ENCODE data around the gene TERT.
"Not testable (repeated sequence)": the region's sequence is repeated elsewhere in the genome, so short reads cannot be mapped to it uniquely, and the experiment has no call there.

The TERT gene

GRCh38 chr5:1294206-1294834, 548 bp downstream of the TERT start:
- no peak for DNase-seq (ENCODE audit: low read depth)

GRCh38 chr5:1293416-1294205, 1.3 kb downstream of the TERT start:
- no peak for DNase-seq (ENCODE audit: low read depth)

- no peak for DNase-seq (ENCODE audit: low read depth)
Observed at GRCh38 chr5:1292846-1293415, 1.9 kb downstream of the TERT start.

- DNase-seq (ENCODE audit: low read depth): no peak
Observed at GRCh38 chr5:1292139-1292538, 2.7 kb downstream of the TERT start.

- no peak for DNase-seq (ENCODE audit: low read depth)
Observed at GRCh38 chr5:1291611-1292080, 3.2 kb downstream of the TERT start.

- DNase-seq (ENCODE audit: low read depth): not testable (repeated sequence)
Observed at GRCh38 chr5:1290956-1291355, 3.9 kb downstream of the TERT start.

GRCh38 chr5:1289559-1289958, 5.3 kb downstream of the TERT start:
- DNase-seq (ENCODE audit: low read depth): not testable (repeated sequence)

- no peak for DNase-seq (ENCODE audit: low read depth)
Observed at GRCh38 chr5:1288439-1289335, 6.2 kb downstream of the TERT start.

GRCh38 chr5:1285883-1286291, 9.0 kb downstream of the TERT start:
- no peak for DNase-seq (ENCODE audit: low read depth)

GRCh38 chr5:1285141-1285540, 9.7 kb downstream of the TERT start:
- no peak for DNase-seq (ENCODE audit: low read depth)

- DNase-seq (ENCODE audit: low read depth): not testable (repeated sequence)
Observed at GRCh38 chr5:1284336-1284970, 10.4 kb downstream of the TERT start.

- not testable (repeated sequence) for DNase-seq (ENCODE audit: low read depth)
Observed at GRCh38 chr5:1283729-1284041, 11.2 kb downstream of the TERT start.

- DNase-seq (ENCODE audit: low read depth): not testable (repeated sequence)
Observed at GRCh38 chr5:1282993-1283728, 11.7 kb downstream of the TERT start.

GRCh38 chr5:1282131-1282992, 12.5 kb downstream of the TERT start:
- DNase-seq (ENCODE audit: low read depth): no peak

GRCh38 chr5:1281038-1281882, 13.6 kb downstream of the TERT start:
- DNase-seq (ENCODE audit: low read depth): no peak

- no peak for DNase-seq (ENCODE audit: low read depth)
Observed at GRCh38 chr5:1280177-1281037, 14.5 kb downstream of the TERT start.

- DNase-seq (ENCODE audit: low read depth): no peak
Observed at GRCh38 chr5:1279443-1280151, 15.3 kb downstream of the TERT start.
